GM21528 (cell line): ENCODE data around the gene PDE4DIP.
"Not testable (repeated sequence)": the region's sequence is repeated elsewhere in the genome, so short reads cannot be mapped to it uniquely, and the experiment has no call there.

ENCODE experiments used
- ATAC-seq: cut with Tn5 transposase; IDR thresholded peaks from one replicate; pipeline ENCODE4 v1.9.1; 2021; ENCODE audit warnings: mild to moderate bottlenecking, moderate library complexity; ENCODE audit not compliant: unreplicated experiment, low FRiP score

The PDE4DIP gene

DNA sequence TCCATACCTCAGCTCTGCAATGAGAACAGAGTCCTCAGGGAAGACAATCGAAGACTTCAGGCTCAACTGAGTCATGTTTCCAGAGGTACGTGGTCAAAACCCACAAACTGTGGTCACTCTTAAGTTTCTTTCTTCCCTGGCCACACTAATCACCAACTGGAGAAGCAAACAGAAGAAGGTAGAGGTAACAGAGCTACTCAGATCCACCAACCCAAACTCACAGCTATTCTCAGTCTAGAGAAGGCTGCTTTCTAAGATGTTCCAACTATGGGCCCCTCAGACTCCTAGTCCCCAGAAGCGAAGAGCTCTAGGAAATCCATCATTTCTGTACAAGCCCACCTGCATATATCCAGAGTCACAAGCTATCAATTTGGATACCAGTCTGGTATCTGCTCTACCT, 174.3 kb downstream of the PDE4DIP start:
- ATAC-seq = not testable (repeated sequence)

DNA sequence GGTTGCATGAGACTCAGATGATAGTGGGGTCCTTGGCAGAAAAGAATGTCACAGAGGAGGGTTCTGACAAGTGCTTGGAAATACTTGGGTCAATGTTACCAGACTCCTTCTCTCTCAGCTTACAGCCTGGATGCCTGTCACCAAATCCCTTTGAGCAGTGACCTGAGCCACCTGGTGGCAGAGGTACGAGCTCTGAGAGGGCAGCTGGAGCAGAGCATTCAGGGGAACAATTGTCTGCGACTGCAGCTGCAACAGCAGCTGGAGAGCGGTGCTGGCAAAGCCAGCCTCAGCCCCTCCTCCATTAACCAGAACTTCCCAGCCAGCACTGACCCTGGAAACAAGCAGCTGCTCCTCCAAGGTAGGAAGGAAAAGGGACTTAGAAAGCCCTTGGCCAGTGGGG, 180.1 kb downstream of the PDE4DIP start:
- ATAC-seq = not testable (repeated sequence)

DNA sequence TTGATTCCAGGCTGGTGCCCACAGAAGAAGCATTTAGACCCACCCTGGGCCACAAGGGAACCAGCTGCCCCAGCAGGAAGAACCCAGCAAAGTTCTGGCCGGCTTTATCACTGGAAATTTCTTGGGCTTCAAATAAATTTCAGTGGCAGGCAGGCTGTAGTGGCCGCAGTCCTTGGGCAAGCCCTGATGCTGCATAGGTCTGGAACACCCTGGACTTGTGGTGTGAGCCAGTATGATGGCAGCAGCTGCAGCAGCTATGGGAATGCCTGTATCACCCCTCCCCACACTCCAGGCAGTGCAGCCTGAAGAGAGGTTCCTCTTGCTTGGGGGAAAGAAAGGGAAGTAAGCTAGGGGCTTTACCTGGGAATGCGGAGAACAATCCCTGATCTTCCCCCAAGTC, 189.7 kb downstream of the PDE4DIP start:
- ATAC-seq = not testable (repeated sequence)

DNA sequence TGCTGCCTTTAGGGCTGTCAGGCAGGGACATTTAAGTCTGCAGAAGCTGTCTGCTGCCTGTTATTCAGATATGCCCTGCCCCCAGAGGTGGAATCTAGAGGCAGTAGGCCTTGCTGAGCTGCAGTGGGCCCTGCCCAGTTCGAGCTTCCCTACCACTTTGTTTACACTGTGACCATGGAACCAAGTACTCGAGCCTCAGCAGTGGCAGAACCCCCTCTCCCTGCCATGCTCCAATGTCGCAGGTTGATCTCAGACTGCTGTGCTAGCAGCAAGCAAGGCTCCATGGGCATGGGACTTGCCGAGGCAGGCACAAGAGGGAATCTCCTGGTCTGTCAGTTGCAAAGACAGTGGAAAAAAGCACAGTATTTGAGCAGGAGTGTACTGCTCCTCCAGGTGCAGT, 198.8 kb downstream of the PDE4DIP start:
- not testable (repeated sequence) for ATAC-seq

DNA sequence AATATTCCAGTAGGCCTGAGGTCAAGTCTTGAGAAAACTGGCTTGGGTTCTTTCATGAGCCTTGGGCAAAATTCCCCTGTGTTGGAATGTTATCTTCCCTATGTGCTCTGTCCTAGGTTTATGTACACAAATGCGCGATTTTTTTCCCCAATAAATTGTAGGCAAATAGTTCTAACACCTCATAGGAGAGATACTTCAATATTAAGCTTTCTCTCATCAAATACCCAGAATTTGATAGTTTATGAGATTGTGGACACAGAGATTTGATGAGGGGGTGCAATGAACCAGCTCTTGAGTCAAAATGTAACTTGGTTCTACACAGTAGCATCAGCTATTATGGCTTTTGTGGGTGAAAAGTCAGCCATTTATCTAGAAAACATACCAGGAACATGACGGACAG, 220.4 kb downstream of the PDE4DIP start:
- ATAC-seq = not testable (repeated sequence)

DNA sequence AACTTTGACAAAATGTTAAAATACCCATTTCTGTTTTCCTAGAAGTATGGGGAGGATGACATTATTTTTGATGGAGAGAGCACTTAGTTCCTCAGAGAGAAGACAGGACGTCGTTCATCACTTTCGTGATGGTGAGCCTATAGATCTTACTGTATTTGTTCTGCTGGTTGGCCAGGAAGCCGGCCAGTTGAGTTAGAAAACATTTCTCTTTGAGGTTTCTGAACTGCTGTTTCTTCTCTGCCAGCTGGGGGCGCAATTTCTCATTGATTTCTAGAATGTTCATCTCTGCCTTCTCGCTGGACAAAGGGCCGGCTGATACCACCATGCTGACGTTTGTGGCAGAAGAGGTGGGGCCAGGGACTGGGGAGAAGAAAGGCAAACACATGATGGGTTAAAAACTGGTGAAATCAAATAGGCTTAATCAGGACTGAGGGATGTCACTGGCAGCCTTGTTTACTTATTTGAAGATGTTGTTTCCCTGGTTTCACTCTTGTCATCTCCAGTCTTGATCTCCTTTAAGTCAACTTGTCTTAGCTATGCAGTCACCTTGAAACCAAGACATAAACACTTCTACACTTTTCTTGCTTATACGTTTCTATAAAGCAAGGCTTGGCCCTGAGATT, 231.4 kb downstream of the PDE4DIP start:
- not testable (repeated sequence) for ATAC-seq
